Measurements from ENCODE around the gene NDUFA7. TPM values are rescaled to one million over a fixed set of nuclear protein-coding genes. Genes with fewer than 3 reads are reported as not detected.

Gene NDUFA7
- total RNA-seq, 1 experiment from 2014 or later: 76.4 TPM

DNA sequence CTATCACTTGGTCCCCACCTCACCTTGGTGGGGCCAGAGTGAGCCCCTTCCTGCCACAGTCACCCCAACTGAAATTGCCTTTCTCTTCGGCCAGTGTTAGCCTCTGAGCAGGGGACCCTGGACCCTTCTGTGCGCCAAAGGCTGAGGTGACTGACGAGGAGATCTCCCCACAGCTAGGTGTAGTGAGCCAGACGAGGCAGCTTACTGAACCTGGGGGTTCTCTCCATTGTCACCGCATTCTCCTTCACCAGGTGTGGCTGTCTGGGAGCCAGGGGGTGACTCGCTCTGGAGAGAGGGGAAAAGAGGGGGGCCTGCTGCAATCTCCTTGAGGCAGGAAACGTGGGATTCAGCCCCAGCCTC, 1.4 kb upstream of the NDUFA7 start:
- ATAC-seq: no peak
- Mint-ChIP-seq H3K4me1 (peaks cover 24% of the 10 kb centered on the region), H3K4me3 (peak overlapping the region; percentile 97), H3K9me3 (no peaks in the 10 kb centered on the region), H3K36me3 (peaks cover 20% of the 10 kb centered on the region), H3K27ac (no peak overlapping the region), H3K27me3 (ENCODE audit: low read depth) (peaks cover 11% of the 10 kb centered on the region)
- TF ChIP-seq, protein P1, sequence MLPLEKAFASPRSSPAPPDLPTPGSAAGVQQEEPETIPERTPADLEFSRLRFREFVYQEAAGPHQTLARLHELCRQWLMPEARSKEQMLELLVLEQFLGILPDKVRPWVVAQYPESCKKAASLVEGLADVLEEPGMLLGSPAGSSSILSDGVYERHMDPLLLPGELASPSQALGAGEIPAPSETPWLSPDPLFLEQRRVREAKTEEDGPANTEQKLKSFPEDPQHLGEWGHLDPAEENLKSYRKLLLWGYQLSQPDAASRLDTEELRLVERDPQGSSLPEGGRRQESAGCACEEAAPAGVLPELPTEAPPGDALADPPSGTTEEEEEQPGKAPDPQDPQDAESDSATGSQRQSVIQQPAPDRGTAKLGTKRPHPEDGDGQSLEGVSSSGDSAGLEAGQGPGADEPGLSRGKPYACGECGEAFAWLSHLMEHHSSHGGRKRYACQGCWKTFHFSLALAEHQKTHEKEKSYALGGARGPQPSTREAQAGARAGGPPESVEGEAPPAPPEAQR (CRISPR knock-in tag; IDR thresholded peaks at IDR 0.05): no peak
- TF ChIP-seq, protein P2, sequence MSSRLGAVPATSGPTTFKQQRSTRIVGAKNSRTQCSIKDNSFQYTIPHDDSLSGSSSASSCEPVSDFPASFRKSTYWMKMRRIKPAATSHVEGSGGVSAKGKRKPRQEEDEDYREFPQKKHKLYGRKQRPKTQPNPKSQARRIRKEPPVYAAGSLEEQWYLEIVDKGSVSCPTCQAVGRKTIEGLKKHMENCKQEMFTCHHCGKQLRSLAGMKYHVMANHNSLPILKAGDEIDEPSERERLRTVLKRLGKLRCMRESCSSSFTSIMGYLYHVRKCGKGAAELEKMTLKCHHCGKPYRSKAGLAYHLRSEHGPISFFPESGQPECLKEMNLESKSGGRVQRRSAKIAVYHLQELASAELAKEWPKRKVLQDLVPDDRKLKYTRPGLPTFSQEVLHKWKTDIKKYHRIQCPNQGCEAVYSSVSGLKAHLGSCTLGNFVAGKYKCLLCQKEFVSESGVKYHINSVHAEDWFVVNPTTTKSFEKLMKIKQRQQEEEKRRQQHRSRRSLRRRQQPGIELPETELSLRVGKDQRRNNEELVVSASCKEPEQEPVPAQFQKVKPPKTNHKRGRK (CRISPR knock-in tag; IDR thresholded peaks at IDR 0.05; ENCODE audit: borderline replicate concordance): no peak
- TF ChIP-seq ZNF671 (CRISPR knock-in tag; IDR thresholded peaks at IDR 0.05) (peak; percentile 68; the same call in 1 of the 2 replicates), FOXP1 (CRISPR knock-in tag; IDR thresholded peaks at IDR 0.05; ENCODE audit: borderline replicate concordance) (no peak), ZNF416 (CRISPR knock-in tag; IDR thresholded peaks at IDR 0.05) (no peak), ZNF219 (CRISPR knock-in tag; IDR thresholded peaks at IDR 0.05; ENCODE audit: borderline replicate concordance) (no peak)
- TF ChIP-seq, protein P3, sequence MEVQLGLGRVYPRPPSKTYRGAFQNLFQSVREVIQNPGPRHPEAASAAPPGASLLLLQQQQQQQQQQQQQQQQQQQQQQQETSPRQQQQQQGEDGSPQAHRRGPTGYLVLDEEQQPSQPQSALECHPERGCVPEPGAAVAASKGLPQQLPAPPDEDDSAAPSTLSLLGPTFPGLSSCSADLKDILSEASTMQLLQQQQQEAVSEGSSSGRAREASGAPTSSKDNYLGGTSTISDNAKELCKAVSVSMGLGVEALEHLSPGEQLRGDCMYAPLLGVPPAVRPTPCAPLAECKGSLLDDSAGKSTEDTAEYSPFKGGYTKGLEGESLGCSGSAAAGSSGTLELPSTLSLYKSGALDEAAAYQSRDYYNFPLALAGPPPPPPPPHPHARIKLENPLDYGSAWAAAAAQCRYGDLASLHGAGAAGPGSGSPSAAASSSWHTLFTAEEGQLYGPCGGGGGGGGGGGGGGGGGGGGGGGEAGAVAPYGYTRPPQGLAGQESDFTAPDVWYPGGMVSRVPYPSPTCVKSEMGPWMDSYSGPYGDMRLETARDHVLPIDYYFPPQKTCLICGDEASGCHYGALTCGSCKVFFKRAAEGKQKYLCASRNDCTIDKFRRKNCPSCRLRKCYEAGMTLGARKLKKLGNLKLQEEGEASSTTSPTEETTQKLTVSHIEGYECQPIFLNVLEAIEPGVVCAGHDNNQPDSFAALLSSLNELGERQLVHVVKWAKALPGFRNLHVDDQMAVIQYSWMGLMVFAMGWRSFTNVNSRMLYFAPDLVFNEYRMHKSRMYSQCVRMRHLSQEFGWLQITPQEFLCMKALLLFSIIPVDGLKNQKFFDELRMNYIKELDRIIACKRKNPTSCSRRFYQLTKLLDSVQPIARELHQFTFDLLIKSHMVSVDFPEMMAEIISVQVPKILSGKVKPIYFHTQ (CRISPR knock-in tag; IDR thresholded peaks at IDR 0.05): 0 out of 2 replicates have a peak, but pooled peaks have one; percentile 42
- CTCF ChIA-PET: no interaction called here
- DNase-seq (ENCODE audit: low spot score): no peak
- POLR2A ChIA-PET: no interaction called here

DNA sequence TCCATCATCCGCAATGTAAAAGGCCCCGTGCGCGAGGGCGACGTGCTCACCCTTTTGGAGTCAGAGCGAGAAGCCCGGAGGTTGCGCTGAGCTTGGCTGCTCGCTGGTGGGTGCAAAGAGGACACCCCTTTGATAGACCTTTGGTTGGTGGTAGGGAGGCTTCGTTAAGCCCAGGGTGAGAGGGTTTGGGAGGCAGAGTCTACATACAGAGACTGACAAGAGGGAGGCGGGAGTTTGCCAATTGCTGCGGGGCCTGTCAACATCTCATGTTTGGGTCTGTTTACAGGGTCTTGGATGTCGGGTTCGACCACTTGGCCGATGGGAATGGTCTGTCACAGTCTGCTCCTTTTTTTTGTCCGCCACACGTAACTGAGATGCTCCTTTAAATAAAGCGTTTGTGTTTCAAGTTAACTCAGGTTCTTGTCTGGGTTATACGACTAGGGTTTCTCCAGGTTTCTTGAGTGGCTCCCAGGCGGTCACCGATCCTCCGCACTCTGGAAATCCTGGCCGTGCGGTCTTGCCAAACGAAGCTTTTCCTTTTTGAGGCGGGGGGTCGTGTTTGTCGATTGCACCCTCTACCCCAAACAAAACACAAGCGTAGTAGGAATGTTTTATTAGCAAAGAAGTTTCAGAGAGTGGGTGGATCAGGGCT, 937 bp upstream of the NDUFA7 start:
- no peak for DNase-seq (ENCODE audit: low spot score)
- peaks cover 20% of the 10 kb centered on the region for H3K36me3 Mint-ChIP-seq

More for the DNA sequence above, 937 bp upstream of the NDUFA7 start:
- ATAC-seq: no peak
- CTCF ChIA-PET: interaction anchor here (0.6 kb wide), 1 partner anchor 9 kb away, joined by 4 read pairs; no protein-coding TSS in a partner anchor
- TF ChIP-seq JUN (CRISPR knock-in tag; IDR thresholded peaks at IDR 0.05) (peak; percentile 47; the same call in 1 of the 2 replicates), KAT7 (CRISPR knock-in tag; IDR thresholded peaks at IDR 0.05; ENCODE audit: borderline replicate concordance) (no peak)
- TF ChIP-seq, protein P4, sequence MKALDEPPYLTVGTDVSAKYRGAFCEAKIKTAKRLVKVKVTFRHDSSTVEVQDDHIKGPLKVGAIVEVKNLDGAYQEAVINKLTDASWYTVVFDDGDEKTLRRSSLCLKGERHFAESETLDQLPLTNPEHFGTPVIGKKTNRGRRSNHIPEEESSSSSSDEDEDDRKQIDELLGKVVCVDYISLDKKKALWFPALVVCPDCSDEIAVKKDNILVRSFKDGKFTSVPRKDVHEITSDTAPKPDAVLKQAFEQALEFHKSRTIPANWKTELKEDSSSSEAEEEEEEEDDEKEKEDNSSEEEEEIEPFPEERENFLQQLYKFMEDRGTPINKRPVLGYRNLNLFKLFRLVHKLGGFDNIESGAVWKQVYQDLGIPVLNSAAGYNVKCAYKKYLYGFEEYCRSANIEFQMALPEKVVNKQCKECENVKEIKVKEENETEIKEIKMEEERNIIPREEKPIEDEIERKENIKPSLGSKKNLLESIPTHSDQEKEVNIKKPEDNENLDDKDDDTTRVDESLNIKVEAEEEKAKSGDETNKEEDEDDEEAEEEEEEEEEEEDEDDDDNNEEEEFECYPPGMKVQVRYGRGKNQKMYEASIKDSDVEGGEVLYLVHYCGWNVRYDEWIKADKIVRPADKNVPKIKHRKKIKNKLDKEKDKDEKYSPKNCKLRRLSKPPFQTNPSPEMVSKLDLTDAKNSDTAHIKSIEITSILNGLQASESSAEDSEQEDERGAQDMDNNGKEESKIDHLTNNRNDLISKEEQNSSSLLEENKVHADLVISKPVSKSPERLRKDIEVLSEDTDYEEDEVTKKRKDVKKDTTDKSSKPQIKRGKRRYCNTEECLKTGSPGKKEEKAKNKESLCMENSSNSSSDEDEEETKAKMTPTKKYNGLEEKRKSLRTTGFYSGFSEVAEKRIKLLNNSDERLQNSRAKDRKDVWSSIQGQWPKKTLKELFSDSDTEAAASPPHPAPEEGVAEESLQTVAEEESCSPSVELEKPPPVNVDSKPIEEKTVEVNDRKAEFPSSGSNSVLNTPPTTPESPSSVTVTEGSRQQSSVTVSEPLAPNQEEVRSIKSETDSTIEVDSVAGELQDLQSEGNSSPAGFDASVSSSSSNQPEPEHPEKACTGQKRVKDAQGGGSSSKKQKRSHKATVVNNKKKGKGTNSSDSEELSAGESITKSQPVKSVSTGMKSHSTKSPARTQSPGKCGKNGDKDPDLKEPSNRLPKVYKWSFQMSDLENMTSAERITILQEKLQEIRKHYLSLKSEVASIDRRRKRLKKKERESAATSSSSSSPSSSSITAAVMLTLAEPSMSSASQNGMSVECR (CRISPR knock-in tag; IDR thresholded peaks at IDR 0.05; ENCODE audit: borderline replicate concordance): 0 out of 2 replicates have a peak, but pooled peaks have one; percentile 9
- H3K27ac Mint-ChIP-seq: peak overlapping the region; percentile 97
- POLR2A ChIA-PET: interaction anchor here (0.6 to 1.0 kb wide), 2 partner anchors 10 to 15 kb away, joined by 3 read pairs; no protein-coding TSS in a partner anchor
- no peaks in the 10 kb centered on the region for H3K9me3 Mint-ChIP-seq
- H3K27me3 Mint-ChIP-seq (ENCODE audit: low read depth): peaks cover 6% of the 10 kb centered on the region
- H3K4me1 Mint-ChIP-seq: peaks cover 28% of the 10 kb centered on the region
- H3K4me3 Mint-ChIP-seq: peak overlapping the region; percentile 97

Measured in WTC11 (cell line).